Measurements from ENCODE around the gene TBC1D20.

- TF ChIP-seq GATA2 (IDR thresholded peaks at IDR 0.05; ENCODE audit: low read depth, low read length), result peak; percentile 27; the same call in 1 of the 2 replicates
- TF ChIP-seq GATA3 (IDR thresholded peaks at IDR 0.05; ENCODE audit: low read depth, low read length), result no peak
Measured at GRCh38 chr20:469746-470490, 7.6 kb upstream of the TBC1D20 start.

Data from SH-SY5Y (cell line).